Keratinocyte (primary cell): ENCODE data around the gene EXOC4. TPM values are rescaled to one million over a fixed set of nuclear protein-coding genes. Genes with fewer than 3 reads are reported as not detected.

ENCODE experiments used
- DNase-seq: peaks from one replicate; pipeline ENCODE4 v3.0.0-alpha.2; 2011; ENCODE audit warnings: low read depth, missing footprints, low spot score
- FAIRE-seq: peaks from 2 replicates; lab custom pipeline; 2011; peaks lifted over from hg19 to GRCh38; lab: Jason Lieb, UNC
- H2AFZ ChIP-seq: 2 replicates; pipeline ENCODE4 v1.6.0; 2012; ENCODE audit warnings: low read length, control low read depth, inconsistent platforms; ENCODE audit not compliant: control insufficient read depth
- H3K27ac ChIP-seq: 2 replicates; pipeline ENCODE4 v1.5.1; 2011; ENCODE audit warnings: low read length; ENCODE audit not compliant: control insufficient read depth, insufficient read depth
- H3K27me3 ChIP-seq: 3 replicates; pipeline ENCODE4 v1.6.0; 2011; ENCODE audit warnings: low read length; ENCODE audit not compliant: control insufficient read depth, insufficient read depth; ENCODE audit errors: extremely low read depth
- H3K36me3 ChIP-seq, 2 experiments: 2 replicates in 1 of 2; 3 replicates in 1 of 2; pipeline ENCODE4 v1.5.1; 2011; ENCODE audit warnings: low read length in 2 of 2, mild to moderate bottlenecking in 1 of 2; ENCODE audit not compliant: control insufficient read depth in 2 of 2, insufficient read depth in 2 of 2; ENCODE audit errors: extremely low read depth in 1 of 2
- H3K4me1 ChIP-seq: 3 replicates; pipeline ENCODE4 v1.5.1; 2011; ENCODE audit warnings: low read length; ENCODE audit not compliant: control insufficient read depth, insufficient read depth; ENCODE audit errors: extremely low read depth
- H3K4me2 ChIP-seq: 3 replicates; pipeline ENCODE4 v1.6.0; 2011; ENCODE audit warnings: low read depth, low read length; ENCODE audit not compliant: control insufficient read depth, insufficient read depth; ENCODE audit errors: extremely low read depth
- H3K4me3 ChIP-seq, 3 experiments: fragments of 200-600 bp in 1 of 3; sonication (generic) in 1 of 3; 2 replicates in 2 of 3; 3 replicates in 1 of 3; pipeline ENCODE4 v1.5.1; 2011 to 2016; ENCODE audit warnings: low read length in 3 of 3, mild to moderate bottlenecking in 3 of 3, control low read depth in 2 of 3, inconsistent platforms in 1 of 3, low read depth in 1 of 3, mixed read lengths in 1 of 3, mixed run types in 1 of 3, moderate library complexity in 1 of 3; ENCODE audit not compliant: control insufficient read depth in 2 of 3, insufficient read depth in 2 of 3; ENCODE audit errors: extremely low read depth in 1 of 3
- H3K79me2 ChIP-seq: 2 replicates; pipeline ENCODE4 v1.6.0; 2012; ENCODE audit warnings: low read length; ENCODE audit not compliant: control insufficient read depth, insufficient read depth
- H3K9ac ChIP-seq: 3 replicates; pipeline ENCODE4 v1.6.0; 2011; ENCODE audit warnings: low read length; ENCODE audit not compliant: control insufficient read depth, insufficient read depth; ENCODE audit errors: extremely low read depth
- H3K9me1 ChIP-seq: 3 replicates; pipeline ENCODE4 v1.6.0; 2011; ENCODE audit warnings: low read length; ENCODE audit not compliant: control insufficient read depth, insufficient read depth; ENCODE audit errors: extremely low read depth
- H3K9me3 ChIP-seq: 2 replicates; pipeline ENCODE4 v1.5.1; 2012; ENCODE audit warnings: low read depth, low read length; ENCODE audit not compliant: control insufficient read depth
- H4K20me1 ChIP-seq: 3 replicates; pipeline ENCODE4 v1.6.0; 2011; ENCODE audit warnings: low read length; ENCODE audit not compliant: control insufficient read depth, insufficient read depth; ENCODE audit errors: extremely low read depth
- EZH2 ChIP-seq: IDR thresholded peaks from one replicate; pipeline ENCODE4 v1.6.1; 2012; ENCODE audit warnings: inconsistent platforms, mild to moderate bottlenecking, low read length, moderate library complexity
- dilution Hi-C: fragments of 300-500 bp; cut with MboI; formaldehyde crosslinking; loops from one replicate; pipeline ENCODE4 v1.7.0; 2020; ENCODE audit warnings: low sequenced_read_pairs; ENCODE audit not compliant: extremely low pct_ligation_motif_present
- polyA plus RNA-seq, 5 experiments: library from polyadenylated mRNA; depleted of rRNA in 3 of 5; stranded (reverse) in 3 of 5; stranded (forward) in 1 of 5; unstranded in 1 of 5; fragments of >200 nt; gene quantifications; 1 replicate in 1 of 5; 2 replicates in 3 of 5; 3 replicates in 1 of 5; pipeline versions ENCODE4 v1.2.1 to v1.2.3, GENCODE V29; 2011 to 2012; ENCODE audit warnings: missing spikeins in 2 of 5, low read depth in 1 of 5, low replicate concordance in 1 of 5
- TF ChIP-seq, protein P1 (sequence below), 3 experiments: IDR thresholded peaks in 1 of 3; conservative IDR thresholded peaks in 1 of 3; optimal IDR thresholded peaks in 1 of 3; 2 replicates in 2 of 3; 3 replicates in 1 of 3; pipeline versions ENCODE3 to v1.5.1; 2011; ENCODE audit warnings: low read length in 3 of 3, mild to moderate bottlenecking in 3 of 3, moderate library complexity in 2 of 3, control low read depth in 1 of 3, inconsistent platforms in 1 of 3; ENCODE audit not compliant: insufficient read depth in 2 of 3; ENCODE audit errors: extremely low read depth in 1 of 3

EXOC4 gene
- polyA plus RNA-seq, 1 donor (not counting 4 experiments of a cell fraction or from before 2014, with no cell fraction given): 52.6 TPM

DNA sequence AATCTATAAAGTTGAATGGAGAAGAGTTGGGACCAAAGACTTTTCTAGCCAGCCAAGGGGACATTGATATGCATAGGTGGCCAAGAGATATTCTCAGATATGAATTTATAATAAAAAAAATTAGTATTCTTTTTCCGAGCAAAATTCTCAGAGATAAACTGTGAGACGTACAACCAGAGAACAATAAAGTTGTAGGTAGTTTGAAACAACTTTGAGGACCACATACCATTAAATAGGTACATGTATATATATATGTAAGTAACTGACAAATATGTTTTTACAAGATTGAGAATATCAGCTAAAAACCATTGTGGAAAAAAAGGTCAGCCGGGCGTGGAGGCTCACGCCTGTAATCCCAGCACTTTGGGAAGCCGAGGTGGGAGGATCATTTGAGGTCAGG lies 56.5 kb downstream of the EXOC4 start:
- H3K9ac ChIP-seq: no peak overlapping the region
- H3K36me3 ChIP-seq: peaks cover 8 to 13% of the 10 kb centered on the region in 2 experiments
- no peaks in the 10 kb centered on the region for H3K27me3 ChIP-seq
- DNase-seq (no peak), FAIRE-seq (no peak)
- H3K4me3 ChIP-seq: no peak overlapping the region
- no peaks in the 10 kb centered on the region for H3K79me2 ChIP-seq
- H3K27ac ChIP-seq: no peak overlapping the region
- dilution Hi-C loops: no loop called here
- H3K4me2 ChIP-seq: no peak overlapping the region
- no peaks in the 10 kb centered on the region for H3K4me1 ChIP-seq
- no peaks in the 10 kb centered on the region for H4K20me1 ChIP-seq
- no peak overlapping the region for H2AFZ ChIP-seq
- no peaks in the 10 kb centered on the region for H3K9me3 ChIP-seq
- no peaks in the 10 kb centered on the region for H3K9me1 ChIP-seq
- no peak for TF ChIP-seq EZH2
- TF ChIP-seq, protein P1, sequence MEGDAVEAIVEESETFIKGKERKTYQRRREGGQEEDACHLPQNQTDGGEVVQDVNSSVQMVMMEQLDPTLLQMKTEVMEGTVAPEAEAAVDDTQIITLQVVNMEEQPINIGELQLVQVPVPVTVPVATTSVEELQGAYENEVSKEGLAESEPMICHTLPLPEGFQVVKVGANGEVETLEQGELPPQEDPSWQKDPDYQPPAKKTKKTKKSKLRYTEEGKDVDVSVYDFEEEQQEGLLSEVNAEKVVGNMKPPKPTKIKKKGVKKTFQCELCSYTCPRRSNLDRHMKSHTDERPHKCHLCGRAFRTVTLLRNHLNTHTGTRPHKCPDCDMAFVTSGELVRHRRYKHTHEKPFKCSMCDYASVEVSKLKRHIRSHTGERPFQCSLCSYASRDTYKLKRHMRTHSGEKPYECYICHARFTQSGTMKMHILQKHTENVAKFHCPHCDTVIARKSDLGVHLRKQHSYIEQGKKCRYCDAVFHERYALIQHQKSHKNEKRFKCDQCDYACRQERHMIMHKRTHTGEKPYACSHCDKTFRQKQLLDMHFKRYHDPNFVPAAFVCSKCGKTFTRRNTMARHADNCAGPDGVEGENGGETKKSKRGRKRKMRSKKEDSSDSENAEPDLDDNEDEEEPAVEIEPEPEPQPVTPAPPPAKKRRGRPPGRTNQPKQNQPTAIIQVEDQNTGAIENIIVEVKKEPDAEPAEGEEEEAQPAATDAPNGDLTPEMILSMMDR (optimal IDR thresholded peaks at IDR 0.05 in 1 of 3, IDR thresholded peaks at IDR 0.05 in 1 of 3, conservative IDR thresholded peaks at IDR 0.05 in 1 of 3; ENCODE audit: extremely low read depth in 1 of 3, insufficient read depth in 2 of 3, low read length in 3 of 3): no peak

DNA sequence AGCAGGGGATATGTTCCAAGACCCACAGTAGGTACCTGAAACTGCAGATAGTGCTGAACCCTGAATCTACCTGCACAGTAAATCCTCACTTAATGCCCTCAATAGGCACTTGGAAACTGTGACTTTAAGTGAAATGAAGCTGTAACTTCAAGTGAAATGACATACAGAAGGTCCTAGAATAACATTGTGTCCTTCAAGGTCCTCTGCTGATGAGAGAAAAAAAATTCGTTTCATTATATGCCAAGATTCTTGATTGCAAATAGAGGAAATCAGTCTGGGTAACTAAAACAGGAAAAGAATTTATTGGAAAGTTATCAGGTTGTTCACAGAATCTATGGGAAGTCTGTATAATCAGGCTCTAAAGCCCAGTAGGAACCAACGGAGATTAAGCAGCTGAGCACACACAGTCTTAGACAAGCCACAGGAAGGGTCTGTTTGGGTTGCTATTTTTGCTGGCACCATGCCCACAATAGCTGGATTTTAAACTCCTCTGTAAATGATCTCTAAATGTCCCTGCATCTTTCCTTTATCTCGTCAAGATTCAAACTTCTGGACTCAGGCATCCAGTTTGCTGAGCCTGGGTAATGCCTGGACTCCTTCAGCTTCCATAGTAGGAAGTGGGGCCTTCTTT lies 57.5 kb downstream of the EXOC4 start:
- no peak overlapping the region for H3K9ac ChIP-seq
- H3K27ac ChIP-seq: no peak overlapping the region
- H3K4me2 ChIP-seq: no peak overlapping the region
- DNase-seq: no peak
- no peaks in the 10 kb centered on the region for H3K27me3 ChIP-seq
- H3K4me3 ChIP-seq: no peak overlapping the region
- H2AFZ ChIP-seq: no peak overlapping the region
- H3K79me2 ChIP-seq: no peaks in the 10 kb centered on the region
- H4K20me1 ChIP-seq: no peaks in the 10 kb centered on the region
- no peaks in the 10 kb centered on the region for H3K9me3 ChIP-seq
- no peaks in the 10 kb centered on the region for H3K4me1 ChIP-seq
- TF ChIP-seq, protein P1 (optimal IDR thresholded peaks at IDR 0.05 in 1 of 3, IDR thresholded peaks at IDR 0.05 in 1 of 3, conservative IDR thresholded peaks at IDR 0.05 in 1 of 3; ENCODE audit: extremely low read depth in 1 of 3, insufficient read depth in 2 of 3, low read length in 3 of 3): no peak
- TF ChIP-seq EZH2: no peak
- peaks cover 8 to 13% of the 10 kb centered on the region in 2 experiments for H3K36me3 ChIP-seq
- dilution Hi-C loops: no loop called here
- no peaks in the 10 kb centered on the region for H3K9me1 ChIP-seq
- FAIRE-seq: no peak
